HepG2 (cell line): ENCODE measurements around the gene DOC2A. TPM values are rescaled to one million over a fixed set of nuclear protein-coding genes. Genes with fewer than 3 reads are reported as not detected.

ENCODE experiments used
- ATAC-seq: fragments of 200-7000 bp; cut with Tn5 transposase; 3 replicates; pipeline ENCODE4 v1.9.1; 2020; ENCODE audit warnings: mild to moderate bottlenecking, moderate library complexity
- BruUV-seq: library from RNA; stranded (reverse); fragments of 400-500 nt; replicated peaks from 2 replicates; lab custom pipeline; 2021; lab: Mats Ljungman, UMichigan
- CTCF ChIA-PET: fragments of 300-600 bp; formaldehyde crosslinking; extraction: SDS; loops from one replicate; lab custom pipeline; 2021; ENCODE audit warnings: low total read pairs, inconsistent platforms, low intra/inter-chr PET ratio; lab: Yijun Ruan, JAX
- POLR2A ChIA-PET: fragments of 350-600 bp; sonication (Branson Sonifier 250); formaldehyde crosslinking; loops from one replicate; lab custom pipeline; 2020; ENCODE audit warnings: antibody characterized with exemption, inconsistent platforms; lab: Yijun Ruan, JAX
- DNase-seq: peaks from one replicate; pipeline ENCODE4 v3.0.0-alpha.2; 2015; ENCODE audit warnings: low spot score
- FAIRE-seq: peaks from 3 replicates; lab custom pipeline; 2011; peaks lifted over from hg19 to GRCh38; lab: Jason Lieb, UNC
- H2AFZ ChIP-seq: one replicate; pipeline ENCODE4 v1.6.1; 2011; ENCODE audit warnings: low read length, inconsistent platforms
- H3K27ac ChIP-seq: fragments of 300-600 bp; 3 replicates; pipeline ENCODE4 v1.8.0; 2011; ENCODE audit warnings: mixed run types, mild to moderate bottlenecking, mixed read lengths, low read length, inconsistent platforms; ENCODE audit not compliant: insufficient read depth; ENCODE audit errors: extremely low read length
- H3K27me3 ChIP-seq, 2 experiments: fragments of 200-600 bp in 1 of 2; 2 replicates in 1 of 2; 3 replicates in 1 of 2; pipeline versions ENCODE4 v1.6.0 to v1.8.0; 2011; ENCODE audit warnings: low read length in 2 of 2, mild to moderate bottlenecking in 2 of 2, moderate library complexity in 2 of 2, inconsistent platforms in 1 of 2; ENCODE audit not compliant: insufficient read depth in 2 of 2, control insufficient read depth in 1 of 2
- H3K36me3 ChIP-seq, 2 experiments: fragments of 200-600 bp in 1 of 2; replicated peaks in 1 of 2; 2 replicates in 1 of 2; 3 replicates in 1 of 2; pipeline versions ENCODE4 v1.5.1 to v1.8.0; 2011; ENCODE audit warnings: low read length in 2 of 2, inconsistent platforms in 1 of 2; ENCODE audit not compliant: insufficient read depth in 2 of 2, control insufficient read depth in 1 of 2
- H3K4me1 ChIP-seq: 2 replicates; pipeline ENCODE4 v1.5.1; 2012; ENCODE audit warnings: low read length, inconsistent platforms; ENCODE audit not compliant: insufficient read depth
- H3K4me2 ChIP-seq: 2 replicates; pipeline ENCODE4 v1.6.0; 2011; ENCODE audit warnings: low read depth, low read length, inconsistent platforms
- H3K4me3 ChIP-seq, 3 experiments: fragments of 200-600 bp in 1 of 3; sonication (generic), shearing (Covaris generic) in 1 of 3; replicated peaks in 1 of 3; 2 replicates each; pipeline ENCODE4 v1.5.1; 2011 to 2016; ENCODE audit warnings: low read length in 3 of 3, inconsistent platforms in 2 of 3, low read depth in 2 of 3, mild to moderate bottlenecking in 2 of 3, control low read depth in 1 of 3, mixed read lengths in 1 of 3; ENCODE audit not compliant: insufficient read depth in 1 of 3
- H3K79me2 ChIP-seq: one replicate; pipeline ENCODE4 v1.6.1; 2011; ENCODE audit warnings: low read length, inconsistent platforms; ENCODE audit not compliant: insufficient read depth
- H3K9ac ChIP-seq: 2 replicates; pipeline ENCODE4 v1.6.0; 2011; ENCODE audit warnings: mild to moderate bottlenecking, low read depth, low read length, inconsistent platforms; ENCODE audit not compliant: insufficient read depth
- H3K9me3 ChIP-seq: 2 replicates; pipeline ENCODE4 v1.5.1; 2012; ENCODE audit warnings: mild to moderate bottlenecking, low read length
- H4K20me1 ChIP-seq: 2 replicates; pipeline ENCODE4 v1.6.0; 2011; ENCODE audit warnings: inconsistent platforms, mild to moderate bottlenecking, low read length, moderate library complexity; ENCODE audit not compliant: insufficient read depth
- ARID2 ChIP-seq: sonication (generic); formaldehyde crosslinking; IDR thresholded peaks from 2 replicates; pipeline ENCODE4 v1.8.1; 2022; ENCODE audit warnings: mild to moderate bottlenecking, missing genetic modification reagents, borderline replicate concordance
- E2F2 ChIP-seq: sonication (generic); formaldehyde crosslinking; IDR thresholded peaks from 2 replicates; pipeline ENCODE4 v1.4.0; 2020; ENCODE audit warnings: missing genetic modification reagents, borderline replicate concordance
- HIC2 ChIP-seq: sonication (generic); formaldehyde crosslinking; IDR thresholded peaks from 2 replicates; pipeline ENCODE4 v1.9.0; 2022; ENCODE audit warnings: low read depth, missing genetic modification reagents
- HNRNPL ChIP-seq: fragments of 200-400 bp; formaldehyde crosslinking; IDR thresholded peaks from 2 replicates; pipeline ENCODE4 v1.6.1; 2017; ENCODE audit warnings: mild to moderate bottlenecking, low read depth, low read length
- HOXA3 ChIP-seq: sonication (generic); formaldehyde crosslinking; IDR thresholded peaks from 2 replicates; pipeline ENCODE4 v1.5.0; 2020; ENCODE audit warnings: missing genetic modification reagents
- MYC ChIP-seq: sonication (generic); formaldehyde crosslinking; IDR thresholded peaks from 2 replicates; pipeline ENCODE4 v1.9.0; 2021; ENCODE audit warnings: missing genetic modification reagents, borderline replicate concordance
- NFYC ChIP-seq: IDR thresholded peaks from 2 replicates; pipeline ENCODE4 v1.6.1; 2016; ENCODE audit warnings: missing genetic modification reagents, missing compliant biosample characterization
- PCBP2 ChIP-seq: fragments of 200-400 bp; formaldehyde crosslinking; optimal IDR thresholded peaks from 2 replicates; pipeline ENCODE3; 2018; ENCODE audit warnings: low read length, low read depth; ENCODE audit not compliant: poor library complexity, severe bottlenecking
- PRDM15 ChIP-seq: sonication (generic); formaldehyde crosslinking; IDR thresholded peaks from 2 replicates; pipeline ENCODE4 v1.4.0; 2020; ENCODE audit warnings: missing genetic modification reagents
- PTBP1 ChIP-seq: fragments of 200-400 bp; formaldehyde crosslinking; IDR thresholded peaks from 2 replicates; pipeline ENCODE4 v1.6.1; 2018; ENCODE audit warnings: low read length, low read depth; ENCODE audit not compliant: poor library complexity, severe bottlenecking
- RBFOX2 ChIP-seq: fragments of 200-400 bp; formaldehyde crosslinking; IDR thresholded peaks from 2 replicates; pipeline ENCODE4 v1.6.1; 2017; ENCODE audit warnings: low read depth, mild to moderate bottlenecking, low read length
- TEF ChIP-seq: sonication (generic); formaldehyde crosslinking; IDR thresholded peaks from 2 replicates; pipeline ENCODE4 v1.5.0; 2020; ENCODE audit warnings: missing genetic modification reagents
- ZKSCAN1 ChIP-seq: fragments of 150-350 bp; IDR thresholded peaks from 2 replicates; pipeline ENCODE4 v1.6.1; 2014; ENCODE audit warnings: low read length
- ZNF136 ChIP-seq: sonication (generic); formaldehyde crosslinking; IDR thresholded peaks from 2 replicates; pipeline ENCODE4 v1.8.1; 2022; ENCODE audit warnings: low read depth, mild to moderate bottlenecking, moderate library complexity, missing genetic modification reagents
- ZNF746 ChIP-seq: sonication (generic); formaldehyde crosslinking; IDR thresholded peaks from 2 replicates; pipeline ENCODE4 v1.8.0; 2022; ENCODE audit warnings: mild to moderate bottlenecking, missing genetic modification reagents
- WGBS: methylation state at CpG from one replicate; pipeline ENCODE4 v1.1.6; 2017; ENCODE audit warnings: low lambda C conversion rate; 5-methylcytosine and 5-hydroxymethylcytosine counted together
- in situ Hi-C: cut with HindIII; loops from 2 replicates; pipeline ENCODE4 v1.10.0; 2017; ENCODE audit warnings: low pct_unique_long_range_greater_than_20kb; ENCODE audit not compliant: extremely low pct_ligation_motif_present
- intact Hi-C: fragments of 100-400 bp; cut with micrococcal nuclease; formaldehyde crosslinking; loops from one replicate; pipeline ENCODE4 v1.10.0; 2022; ENCODE audit not compliant: unreplicated experiment
- polyA plus RNA-seq, 8 experiments: library from polyadenylated mRNA; depleted of rRNA in 3 of 8; stranded (reverse) in 7 of 8; unstranded in 1 of 8; fragments of >200 nt; fragmentation: Illumina TruSeq in 4 of 8; extraction: Trizol in 4 of 8; gene quantifications; 2 replicates each; pipeline versions ENCODE4 v1.2.1 to v1.2.3, GENCODE V29; 2011 to 2016; ENCODE audit warnings: low read depth in 4 of 8, missing spikeins in 1 of 8, mixed read lengths in 1 of 8; ENCODE audit not compliant: insufficient read depth in 1 of 8
- total RNA-seq, 5 experiments: library from RNA; depleted of rRNA; stranded (reverse); fragments of >200 nt; fragmentation: Illumina TruSeq; extraction: Trizol; gene quantifications; 2 replicates each; pipeline ENCODE4 v1.2.3, GENCODE V29; 2016; ENCODE audit warnings: low read depth in 1 of 5

The DOC2A gene
- total and polyA plus RNA-seq, 2 of the 13 experiments (the other 11 are each of a cell fraction or from before 2014, with no cell fraction given) = 0.15 to 0.55 TPM

DNA sequence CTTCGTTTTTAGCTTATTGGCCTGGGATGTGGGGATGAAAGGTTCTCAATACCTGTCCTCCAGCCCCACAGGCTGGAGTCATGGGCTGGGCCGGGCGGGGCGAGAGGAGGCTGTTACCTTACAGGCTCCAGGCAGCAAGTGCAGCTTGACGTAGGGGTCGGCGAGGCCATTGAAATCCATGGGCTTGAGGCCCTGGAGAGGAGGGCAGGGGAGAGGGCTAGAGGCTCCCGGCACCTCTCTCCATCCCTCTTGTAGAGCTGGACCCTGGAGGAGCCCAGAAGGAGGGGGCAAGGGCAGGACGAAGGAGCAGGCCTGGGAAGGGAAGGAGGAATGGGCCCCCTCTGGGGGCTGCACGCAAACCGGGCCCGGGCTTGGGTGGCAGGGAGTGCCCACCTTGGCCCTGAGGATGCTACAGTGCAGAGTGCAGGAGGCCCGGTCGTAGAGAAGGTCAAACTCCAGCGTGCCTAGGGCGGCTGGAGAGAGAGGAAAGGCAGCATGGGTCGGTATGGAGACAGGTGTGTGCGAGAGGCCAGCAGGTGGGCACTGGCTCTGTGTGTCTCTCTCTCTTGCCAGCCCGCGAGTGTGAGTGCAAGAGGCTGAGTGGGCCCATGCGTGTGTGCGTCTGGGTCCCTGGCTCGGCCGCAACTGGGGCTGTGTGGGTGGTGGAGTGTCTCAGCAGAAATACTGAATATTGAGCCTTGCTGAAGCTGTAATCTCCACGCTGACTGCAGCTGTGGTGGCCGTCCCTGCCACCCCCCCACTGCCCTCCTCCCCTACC lies 1.6 kb downstream of the DOC2A start:
- CTCF ChIA-PET = no interaction called here
- Histone ChIP-seq H3K4me3 (peak overlapping the region in 1 of 3 experiments; percentile 17; a peak in 1 of 6 replicates), H3K36me3 (no peaks in the 10 kb centered on the region), H3K9ac (no peak overlapping the region), H3K4me2 (peak overlapping the region; percentile 41; the same call in 1 of the 2 replicates), H3K27me3 (peaks cover 10 to 31% of the 10 kb centered on the region in 2 experiments; a peak in 4 of 5 replicates), H3K79me2 (no peaks in the 10 kb centered on the region), H3K4me1 (peaks cover 31% of the 10 kb centered on the region), H4K20me1 (no peaks in the 10 kb centered on the region), H3K27ac (no peak overlapping the region), H2AFZ (no peak overlapping the region), H3K9me3 (no peaks in the 10 kb centered on the region)
- intact Hi-C loops = no loop called here
- 21% methylated on average over 17 of the region's 26 CpGs for WGBS
- BruUV-seq = no TSS peak
- POLR2A ChIA-PET = interaction anchor here (1.1 to 1.7 kb wide), 3 partner anchors 36 to 202 kb away, joined by 4 to 6 read pairs (median 5); partner anchors contain the start of genes ALDOA and TAOK2
- in situ Hi-C loops = loop anchor here (10.0 kb wide), 1 partner anchor 144 kb away; the partner anchor contains the start of gene CDIPT
- DNase-seq (no peak), FAIRE-seq (no peak), ATAC-seq (peak; percentile 56)
- TF ChIP-seq TEF (CRISPR knock-in tag) (no peak), ZNF136 (CRISPR knock-in tag) (no peak), ARID2 (CRISPR knock-in tag) (no peak), PRDM15 (CRISPR knock-in tag) (no peak), MYC (0 out of 2 replicates have a peak, but pooled peaks have one; percentile 26), ZNF746 (no peak), HOXA3 (CRISPR knock-in tag) (0 out of 2 replicates have a peak, but pooled peaks have one; percentile 23), NFYC (CRISPR knock-in tag) (no peak), HIC2 (CRISPR knock-in tag) (peak; percentile 62; the same call in 1 of the 2 replicates), HNRNPL (peak; percentile 78; the same call in 1 of the 2 replicates), PTBP1 (no peak), E2F2 (CRISPR knock-in tag) (no peak), RBFOX2 (no peak), ZKSCAN1 (no peak), PCBP2 (no peak)
